ENCODE data around the gene CHN2. TPM values are rescaled to one million over a fixed set of nuclear protein-coding genes. Genes with fewer than 3 reads are reported as not detected.

CHN2 gene
- total RNA-seq, 1 experiment from 2014 or later: 17.2 TPM

DNA sequence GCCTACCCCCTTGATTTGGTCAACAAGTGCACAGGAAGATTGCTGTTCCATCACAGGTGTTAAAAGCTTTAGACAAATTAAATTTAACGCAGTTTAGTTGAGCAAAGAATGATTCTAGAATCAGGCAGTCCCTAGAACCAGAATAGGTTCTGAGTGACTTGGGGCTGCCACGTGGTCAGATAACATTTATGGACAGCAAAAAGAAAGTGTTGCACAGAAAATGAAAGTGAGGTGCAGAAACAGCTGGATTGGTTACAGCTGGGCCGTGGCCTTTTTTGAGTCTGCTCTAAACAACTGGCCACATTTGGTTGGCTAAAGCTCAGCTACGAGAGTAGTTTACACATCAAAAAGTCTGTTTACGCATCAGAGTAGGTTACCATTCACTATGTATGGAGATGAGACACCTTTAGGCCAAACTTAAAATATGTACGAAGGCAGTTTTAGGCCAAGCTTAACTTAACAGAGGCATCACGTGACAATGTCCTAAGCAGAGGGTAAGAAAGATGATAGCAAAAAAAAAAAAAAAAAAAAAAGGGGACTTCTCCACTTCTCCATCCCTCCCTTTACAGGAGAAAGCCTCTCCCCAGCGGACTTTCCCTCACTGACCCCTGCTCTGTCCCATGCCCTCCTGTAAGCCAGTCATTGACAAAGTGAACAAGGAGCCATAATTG lies 235.8 kb downstream of the CHN2 start:
- no peak for DNase-seq (ENCODE audit: low spot score)

DNA sequence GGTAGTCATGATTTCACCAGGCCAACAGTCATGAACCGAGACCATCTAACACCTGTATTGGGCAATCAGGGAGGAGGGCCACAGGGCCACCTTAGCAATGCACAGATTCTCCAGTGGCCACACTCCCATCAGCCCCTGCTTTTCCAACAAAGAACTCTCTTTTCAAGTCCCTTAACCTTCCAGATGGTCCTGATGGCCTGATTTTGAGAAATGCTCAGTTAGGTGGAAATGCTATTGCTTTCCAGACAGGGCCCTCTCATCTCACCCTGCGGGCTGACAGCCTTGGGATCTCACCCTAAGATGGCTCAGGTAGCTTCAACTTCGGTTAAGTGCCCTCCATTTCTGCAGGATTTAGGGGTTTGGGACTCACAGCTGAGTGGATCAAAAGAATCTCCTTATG lies 237.1 kb downstream of the CHN2 start:
- no peak for DNase-seq (ENCODE audit: low spot score)

DNA sequence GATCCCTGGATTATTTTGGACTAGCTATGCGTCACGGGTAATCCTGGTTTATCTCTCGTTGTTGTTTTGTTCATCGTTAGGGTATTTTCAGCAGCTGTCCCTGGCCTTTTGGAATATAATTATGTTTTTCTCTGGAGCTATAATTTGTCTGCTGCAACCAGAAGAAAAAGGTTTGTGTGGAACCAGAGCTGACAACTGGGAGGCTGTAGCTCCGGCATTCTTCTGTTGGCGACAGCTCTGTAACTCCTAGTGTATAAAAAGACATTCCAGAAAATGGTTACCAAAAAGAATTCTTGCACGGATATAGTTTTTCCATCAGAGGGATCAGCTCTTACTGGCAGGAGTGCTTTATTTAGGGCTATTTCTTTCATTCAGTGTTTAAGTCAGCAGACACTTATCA lies 238.1 kb downstream of the CHN2 start:
- DNase-seq (ENCODE audit: low spot score): no peak

DNA sequence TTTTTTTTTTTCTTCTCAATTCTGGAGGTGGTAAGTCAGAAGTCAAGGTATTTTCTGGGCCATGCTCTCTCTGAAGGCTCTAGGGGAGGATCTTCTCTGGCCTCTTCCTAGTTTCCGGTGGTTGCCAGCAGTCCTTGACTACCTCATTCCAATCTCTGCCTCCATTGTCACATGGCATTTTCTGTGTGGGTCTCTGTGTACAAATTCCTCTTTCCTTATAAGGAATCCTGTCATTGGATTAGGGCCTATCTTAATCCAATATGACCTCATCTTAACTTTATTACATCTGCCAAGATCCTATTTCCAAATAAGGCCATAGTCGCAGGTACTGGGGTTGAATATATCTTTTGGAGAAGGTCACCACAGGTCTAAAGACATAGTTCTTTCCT lies 239.8 kb downstream of the CHN2 start:
- DNase-seq (ENCODE audit: low spot score): peak; percentile 52

DNA sequence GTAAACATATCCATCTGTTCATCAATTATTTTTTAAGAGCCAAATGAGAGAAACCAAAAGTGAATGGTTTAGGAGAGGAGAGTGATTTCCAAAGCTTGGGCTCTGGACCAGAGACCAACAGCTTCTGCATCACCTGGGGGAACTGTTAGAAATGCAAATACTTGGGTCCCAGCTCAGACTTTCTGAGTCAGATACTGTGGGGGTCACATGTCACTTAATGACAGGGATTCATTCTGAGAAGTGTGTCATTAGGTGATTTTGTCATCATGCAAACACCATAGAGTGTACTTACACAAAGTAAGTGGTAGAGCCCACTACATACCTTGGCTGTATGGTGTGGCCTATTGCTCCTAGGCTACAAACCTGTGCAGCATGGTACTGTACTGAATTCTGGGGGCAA lies 240.6 kb downstream of the CHN2 start:
- DNase-seq (ENCODE audit: low spot score): no peak

DNA sequence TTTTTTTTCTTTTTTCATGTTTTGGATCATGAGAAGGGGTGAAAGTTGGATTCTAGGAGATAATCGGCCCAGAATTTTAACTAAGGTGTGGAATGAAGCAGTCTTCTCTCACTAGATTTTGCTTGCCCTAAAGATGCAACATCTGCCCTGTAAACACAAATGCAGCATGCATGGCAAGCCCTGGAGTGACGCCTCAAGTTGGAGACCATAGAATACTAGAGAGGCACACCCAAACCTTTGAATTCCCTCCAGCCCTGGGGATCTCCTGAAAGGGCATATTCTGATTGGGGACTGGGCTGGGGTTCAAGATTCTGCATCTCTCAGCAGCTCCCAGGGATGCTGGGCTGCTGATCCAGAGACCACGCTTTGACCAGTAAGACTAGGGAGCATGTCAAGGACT lies 241.3 kb downstream of the CHN2 start:
- no peak for DNase-seq (ENCODE audit: low spot score)

DNA sequence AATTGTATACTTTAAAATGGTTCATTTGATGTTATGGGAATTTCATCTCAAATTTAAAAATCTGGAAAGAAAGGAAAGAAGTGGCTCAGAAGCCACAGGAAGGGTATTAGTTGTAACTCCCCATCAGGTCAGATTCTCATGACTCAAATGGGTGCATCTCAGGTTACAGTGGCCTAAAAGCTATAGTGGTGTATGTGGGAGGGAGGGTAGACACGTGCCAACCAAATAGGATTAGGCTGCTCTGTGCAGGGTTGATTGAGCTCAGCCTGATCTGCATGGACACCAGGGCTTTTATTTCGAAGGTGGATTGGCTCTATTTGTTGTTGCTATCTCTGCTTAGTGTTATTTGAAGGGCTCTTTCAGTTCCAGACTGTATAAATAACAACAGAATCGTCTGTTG lies 247.6 kb downstream of the CHN2 start:
- DNase-seq (ENCODE audit: low spot score): peak; percentile 88

DNA sequence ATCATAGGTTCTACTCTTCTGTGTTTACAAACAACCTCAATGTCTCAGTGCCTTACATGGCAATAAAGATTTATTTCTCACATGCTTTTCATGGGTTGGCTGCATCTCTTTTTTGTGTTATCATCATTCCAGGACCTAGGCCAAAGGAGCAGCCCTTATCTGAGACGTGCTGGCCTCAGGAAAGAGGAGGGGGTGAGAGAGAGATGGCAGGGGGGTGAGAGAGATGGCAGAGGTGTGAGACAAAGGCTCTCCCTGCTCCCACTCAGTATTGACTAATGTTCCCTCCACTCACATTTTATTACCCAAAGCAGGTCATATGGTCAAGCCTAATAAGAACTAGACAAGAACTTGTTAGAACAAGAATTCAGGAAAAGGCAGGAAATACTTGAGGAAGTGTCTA lies 249.0 kb downstream of the CHN2 start:
- no peak for DNase-seq (ENCODE audit: low spot score)

DNA sequence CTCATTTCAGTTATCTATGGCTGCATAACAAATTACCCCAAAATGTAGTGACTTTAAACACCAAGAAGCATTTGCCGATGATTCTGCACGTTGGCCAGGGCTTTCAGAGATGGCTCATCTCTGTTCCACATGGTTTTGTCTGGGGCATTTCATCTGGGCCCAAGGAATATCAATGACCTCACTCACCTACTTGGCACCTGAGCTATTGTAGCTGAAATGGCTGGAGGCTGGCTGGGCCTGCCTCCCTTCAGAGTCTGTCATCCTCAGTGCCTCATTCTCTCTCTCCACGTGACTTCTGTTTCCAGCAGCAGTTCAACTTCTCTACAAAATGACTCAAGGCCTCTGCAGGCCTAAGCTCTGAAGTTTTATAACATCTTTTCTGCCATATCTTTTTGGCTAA lies 249.7 kb downstream of the CHN2 start:
- no peak for DNase-seq (ENCODE audit: low spot score)

DNA sequence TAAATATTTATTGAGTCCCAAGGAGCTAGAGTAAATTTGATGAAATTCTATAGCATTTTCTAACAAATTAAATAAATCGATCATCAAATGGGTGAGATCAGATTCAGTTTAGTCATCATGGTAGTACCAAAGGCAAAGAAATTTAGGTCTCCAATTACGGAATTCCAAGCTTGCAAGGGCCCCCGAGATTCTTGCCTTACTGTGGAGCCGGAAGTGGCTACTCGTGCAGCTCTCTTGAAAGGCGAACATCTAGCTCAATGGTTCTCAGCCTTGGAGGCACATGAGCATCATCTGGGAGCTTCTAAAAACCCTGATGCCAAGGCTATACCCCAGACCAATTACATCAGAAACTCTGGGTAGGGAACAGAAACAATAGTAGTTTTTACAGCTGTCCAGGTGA lies 251.2 kb downstream of the CHN2 start:
- DNase-seq (ENCODE audit: low spot score): no peak

DNA sequence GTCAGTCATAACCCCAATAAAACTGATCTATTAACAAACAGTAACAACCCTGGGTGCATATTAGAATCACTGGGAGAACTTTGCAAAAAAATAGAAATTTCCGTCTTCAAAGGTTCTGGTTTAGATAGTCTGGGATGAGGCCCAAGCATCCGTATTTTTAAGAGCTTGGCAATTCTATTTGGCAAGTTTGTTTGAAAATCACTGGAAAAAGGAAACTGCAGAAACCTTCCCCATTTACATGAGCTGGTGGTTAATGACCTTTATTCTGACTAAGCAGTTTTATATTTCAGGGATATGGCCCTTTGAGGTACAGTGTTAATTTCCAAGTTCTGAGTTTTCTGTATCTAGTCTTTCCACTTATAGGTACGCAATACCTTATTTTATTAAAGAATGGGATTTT lies 253.3 kb downstream of the CHN2 start:
- DNase-seq (ENCODE audit: low spot score): no peak

DNA sequence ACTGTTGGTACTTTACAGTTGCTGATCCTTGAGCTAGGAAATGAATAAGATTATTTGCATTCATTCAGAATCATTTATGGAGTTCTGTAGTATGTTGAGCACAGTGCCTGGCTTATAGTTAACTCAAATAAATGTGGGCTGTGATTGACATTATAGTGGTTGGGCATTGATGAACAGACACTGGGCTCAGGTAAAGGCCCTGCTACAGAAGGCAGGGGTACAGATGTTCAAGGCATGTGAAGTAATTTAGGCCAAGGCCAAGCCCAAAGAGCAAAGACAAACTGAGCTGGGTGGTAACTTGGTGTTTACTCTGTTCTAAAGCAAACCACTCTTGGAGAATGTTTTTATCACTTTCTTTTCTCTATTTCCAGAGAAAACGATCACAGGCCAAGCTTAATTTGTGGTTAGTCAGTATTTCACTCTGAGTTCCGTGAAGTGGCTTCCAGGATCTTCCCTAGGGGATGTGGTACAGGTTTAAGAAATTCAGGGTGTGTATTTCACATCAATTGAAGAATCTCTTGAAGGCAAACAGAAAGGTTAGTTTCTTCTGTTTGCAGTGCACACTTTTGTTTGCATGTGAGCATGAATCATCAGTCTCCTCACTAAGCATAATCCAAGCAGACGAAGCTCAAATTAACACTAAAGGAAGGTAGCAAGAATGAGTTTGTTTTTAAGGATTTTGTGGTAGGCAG lies 255.1 kb downstream of the CHN2 start:
- peak; percentile 62 for DNase-seq (ENCODE audit: low spot score)

DNA sequence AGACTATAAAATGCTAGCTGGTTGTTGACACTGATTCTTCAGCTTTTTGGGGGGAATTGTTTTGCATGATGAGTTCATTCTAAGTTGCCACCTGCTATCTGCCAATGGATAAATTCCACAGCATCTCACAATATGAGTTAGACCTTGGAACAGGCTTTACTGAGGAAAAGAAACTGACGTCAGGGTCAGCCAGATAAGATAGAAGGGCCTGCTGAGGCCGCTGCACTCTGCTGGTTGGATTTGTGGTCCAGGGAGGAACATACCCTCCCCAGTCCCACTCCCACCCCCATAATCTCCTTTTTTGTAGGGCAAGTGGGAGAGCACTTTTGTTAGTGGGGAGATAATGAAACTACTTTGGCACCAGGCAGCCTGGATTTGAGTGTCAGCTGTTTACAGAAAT lies 258.4 kb downstream of the CHN2 start:
- DNase-seq (ENCODE audit: low spot score): no peak

DNA sequence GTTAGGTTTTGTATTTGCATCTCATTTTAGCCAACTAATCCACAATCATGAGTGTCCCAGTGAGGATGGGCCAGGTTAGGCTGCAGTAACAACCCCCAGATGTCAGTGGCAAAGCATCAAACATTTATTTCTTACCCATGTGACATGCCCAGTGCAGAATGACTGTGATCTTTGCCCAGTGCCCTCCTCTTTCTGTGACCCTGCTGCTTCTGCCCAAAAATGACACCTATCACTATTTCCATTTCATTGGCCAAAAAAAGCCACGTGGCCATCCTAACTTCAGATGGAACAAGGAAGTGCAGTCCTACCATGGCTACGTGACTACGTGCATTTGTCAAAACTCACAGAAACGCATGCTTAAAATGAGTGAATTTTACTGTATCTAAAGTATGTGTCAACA lies 259.9 kb downstream of the CHN2 start:
- DNase-seq (ENCODE audit: low spot score): no peak

DNA sequence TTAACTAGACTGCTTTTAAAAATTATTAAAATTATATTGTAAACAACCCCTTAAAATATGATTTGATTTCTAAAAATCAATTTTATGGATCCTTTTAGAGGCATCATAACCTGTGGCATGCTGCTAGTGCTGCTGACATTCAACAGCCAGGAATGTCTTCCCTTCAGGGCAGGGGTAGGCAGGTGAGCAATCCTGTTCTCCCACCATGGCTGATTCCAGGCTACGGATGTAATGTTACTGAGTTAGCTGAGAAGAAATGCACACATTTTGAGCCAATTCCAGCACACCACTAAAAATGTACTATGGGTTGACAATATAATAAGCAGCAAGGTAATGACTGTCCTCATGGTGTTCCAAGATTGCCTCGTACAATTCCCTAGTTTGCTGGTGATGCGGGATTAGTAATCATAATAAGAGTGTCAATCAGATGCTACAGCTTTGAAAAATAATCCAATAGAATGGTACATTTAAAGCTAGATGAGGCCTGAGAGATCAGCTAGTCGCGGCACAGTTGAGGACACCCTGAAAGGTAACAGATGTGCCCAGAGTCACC lies 260.4 kb downstream of the CHN2 start:
- no peak for DNase-seq (ENCODE audit: low spot score)

DNA sequence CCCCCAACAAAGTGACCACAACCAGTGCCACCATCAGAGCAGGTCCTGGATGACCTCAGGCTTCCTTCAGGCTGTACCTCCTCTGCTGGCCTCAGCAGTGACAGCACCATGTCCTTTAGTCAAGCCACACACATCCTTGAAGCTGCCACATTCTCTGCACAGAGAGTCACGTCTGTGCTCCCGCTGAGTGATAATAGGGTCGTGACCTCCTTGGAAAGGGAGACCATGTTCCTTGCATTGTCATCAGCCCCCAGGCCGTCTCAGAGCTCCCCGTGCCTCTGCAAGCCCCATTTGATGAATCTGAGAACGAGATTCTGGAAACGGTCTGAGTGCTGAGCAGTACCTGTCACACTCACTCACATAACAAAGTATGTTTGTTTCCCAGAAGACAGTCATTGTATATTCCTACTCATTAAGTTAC lies 262.6 kb downstream of the CHN2 start:
- no peak for DNase-seq (ENCODE audit: low spot score)

DNA sequence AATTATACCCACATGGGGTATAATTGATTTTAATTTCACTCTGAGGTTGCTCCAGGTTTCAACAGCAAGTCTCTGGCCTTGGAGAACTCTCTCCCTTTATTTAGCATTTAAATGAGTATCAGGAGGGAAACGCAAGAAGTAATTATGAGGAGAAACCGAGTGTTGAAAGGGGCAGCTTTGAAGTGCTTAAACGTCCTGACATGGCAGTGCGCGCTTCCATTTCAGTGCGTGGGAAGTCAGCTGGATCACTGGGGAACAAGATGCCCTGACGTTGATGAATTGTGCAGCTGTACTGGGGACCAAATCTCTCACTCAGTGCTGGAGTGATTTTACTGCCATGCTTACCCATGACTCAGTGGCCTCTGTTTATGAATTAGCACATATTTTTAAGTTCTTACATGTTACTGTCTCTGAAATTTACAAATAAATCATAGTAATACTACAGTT lies 263.0 kb downstream of the CHN2 start:
- no peak for DNase-seq (ENCODE audit: low spot score)

DNA sequence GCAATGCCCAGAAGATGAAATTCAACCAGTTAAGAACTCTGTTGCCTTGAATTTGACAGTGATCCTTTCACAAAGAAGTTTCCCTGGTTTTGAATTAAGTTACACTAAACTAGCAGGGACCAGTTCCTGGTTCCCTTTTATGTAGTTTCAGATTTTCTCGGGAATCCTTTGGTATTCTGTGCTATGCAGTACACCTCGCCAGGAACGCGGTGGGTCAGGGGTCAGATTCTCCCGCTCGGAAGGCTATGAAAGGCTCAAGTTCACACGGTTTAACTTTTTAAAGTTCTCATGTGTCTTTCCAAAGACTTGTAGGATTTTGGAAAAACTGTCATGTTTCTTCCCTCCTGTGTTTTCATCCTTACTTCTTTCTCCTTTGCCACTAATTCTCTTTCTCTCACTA lies 264.4 kb downstream of the CHN2 start:
- DNase-seq (ENCODE audit: low spot score): no peak

DNA sequence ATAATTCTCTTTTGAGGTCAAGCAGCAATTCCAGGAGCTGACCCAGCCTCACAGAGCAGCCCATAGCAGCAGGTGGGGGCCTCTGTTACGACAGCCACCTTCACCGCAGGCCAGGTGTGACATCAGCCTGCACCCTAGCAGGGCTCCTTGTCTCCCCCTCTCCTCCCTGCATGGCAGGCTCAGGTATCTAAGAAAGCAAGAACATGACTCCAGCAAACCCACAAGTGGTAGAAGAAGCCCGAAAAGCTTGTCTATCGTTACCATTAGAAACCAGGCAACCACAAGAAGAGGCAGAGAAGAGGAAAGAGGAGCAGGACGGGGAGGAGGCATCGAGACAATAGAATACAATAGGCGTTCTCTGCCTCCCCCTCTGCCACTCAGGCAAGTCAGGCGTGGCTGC lies 265.0 kb downstream of the CHN2 start:
- DNase-seq (ENCODE audit: low spot score): no peak

DNA sequence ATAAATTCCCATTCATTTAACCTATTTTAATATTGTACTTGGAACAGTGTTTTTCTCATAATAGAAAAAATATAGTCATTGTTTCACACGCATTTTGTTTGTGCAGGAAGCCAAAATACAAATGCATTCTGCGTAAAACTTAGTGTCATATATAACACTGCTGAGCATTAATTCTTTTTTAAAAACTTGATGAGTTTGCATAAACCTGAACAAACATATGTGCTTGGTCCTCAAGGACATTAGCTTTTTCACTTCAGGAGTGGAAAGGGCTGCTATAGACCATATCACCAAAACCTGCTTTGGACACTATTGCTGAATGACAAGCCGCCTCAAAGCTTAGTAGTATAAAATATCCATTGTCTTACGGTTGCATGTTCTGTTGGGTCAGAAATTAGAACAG lies 267.4 kb downstream of the CHN2 start:
- DNase-seq (ENCODE audit: low spot score): no peak

DNA sequence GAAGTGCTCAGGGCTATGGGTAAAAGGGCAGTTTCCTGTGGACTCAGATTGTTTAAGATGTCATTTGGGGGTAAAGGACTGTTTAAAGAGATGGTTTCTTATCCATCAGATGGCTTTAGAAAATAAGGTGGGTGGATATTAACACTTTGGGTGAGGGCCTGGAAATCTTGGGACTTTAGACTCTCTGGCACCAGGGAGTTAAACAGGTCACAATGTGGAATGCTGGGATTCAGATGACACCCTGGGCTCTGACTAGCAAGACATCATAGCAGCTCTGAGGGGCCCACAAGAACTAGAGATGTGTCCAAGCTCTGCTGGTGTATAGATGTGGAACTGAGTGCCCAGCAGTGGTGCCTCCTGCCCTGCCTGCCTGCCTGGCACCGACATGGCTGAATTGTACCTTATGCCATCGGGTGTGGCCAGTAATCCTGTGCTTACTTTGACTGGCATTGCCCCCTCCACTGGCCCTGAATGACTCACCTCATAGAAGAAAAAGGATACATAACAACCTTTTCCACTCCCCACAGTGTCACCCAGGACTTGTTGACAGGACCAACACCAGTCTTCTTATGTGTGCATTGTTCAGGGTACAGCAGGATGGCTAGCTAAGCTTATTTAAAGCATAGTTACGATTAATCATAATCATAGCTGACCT lies 269.1 kb downstream of the CHN2 start:
- DNase-seq (ENCODE audit: low spot score): no peak

DNA sequence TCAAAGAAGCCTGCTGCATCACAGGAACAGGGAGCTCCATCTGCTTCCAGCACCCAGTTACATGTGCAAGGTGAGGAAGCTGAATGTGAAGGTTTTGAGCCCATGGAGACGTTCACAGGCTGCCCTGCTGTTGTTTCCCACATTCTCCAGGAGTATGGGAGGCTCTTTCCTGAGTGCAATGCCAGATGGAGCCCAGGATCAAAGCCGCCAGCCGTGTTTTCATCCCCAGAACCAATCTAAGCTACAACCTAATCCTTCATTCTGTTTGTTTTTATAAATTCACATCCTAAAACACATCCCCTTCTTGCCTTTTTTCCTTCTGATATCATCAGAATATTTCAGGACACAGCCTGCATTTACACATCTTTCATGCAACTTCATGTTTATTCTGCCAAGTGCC lies 270.2 kb downstream of the CHN2 start:
- DNase-seq (ENCODE audit: low spot score): no peak
